C4-2B (cell line): ENCODE data around the gene POLDIP2.

Experiments
- CTCF ChIP-seq: fragments of 450-650 bp; conservative IDR thresholded peaks from 2 replicates; pipeline ENCODE4 v1.5.1; 2017; ENCODE audit warnings: mild to moderate bottlenecking
- ZFX ChIP-seq: fragments of 450-650 bp; IDR thresholded peaks from 2 replicates; pipeline ENCODE4 v1.6.1; 2017

GRCh38 chr17:28357901-28358197, 522 bp upstream of the POLDIP2 start:
- TF ChIP-seq CTCF: no peak
- no peak for TF ChIP-seq ZFX
